IPS DF 4.7 (cell line): ENCODE results near the gene IMPG2.
"Not testable (repeated sequence)": the region's sequence is repeated elsewhere in the genome, so short reads cannot be mapped to it uniquely, and the experiment has no call there.

Experiments
- DNase-seq: peaks from one replicate; pipeline ENCODE4 v3.0.0-alpha.2; 2013; ENCODE audit warnings: low spot score; ENCODE audit errors: extremely low read depth

IMPG2 gene

DNA sequence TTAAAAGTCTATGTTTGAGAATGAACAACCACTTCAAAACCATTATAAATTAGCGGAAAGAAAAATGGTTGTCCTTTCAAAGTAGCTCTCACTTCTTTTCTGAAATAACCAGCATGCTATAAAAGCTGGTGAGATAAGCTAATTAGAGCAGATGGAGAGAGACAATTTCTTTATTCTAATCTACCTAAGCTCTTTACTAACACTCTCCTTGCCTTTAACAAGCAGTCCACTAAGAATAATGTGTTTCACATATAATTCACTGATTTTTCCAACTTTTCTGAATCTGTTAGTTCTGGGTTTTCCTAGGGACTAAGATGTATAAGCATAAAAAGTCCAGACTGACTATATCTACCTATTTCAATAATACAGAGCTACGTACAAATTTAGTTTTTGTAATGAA is at the start of gene IMPG2:
IMPG2 (minus strand) TSS at position 101 of the 400 bp plus-strand sequence. CDS start 203 bp downstream, outside the sequence.
- no peak for DNase-seq

DNA sequence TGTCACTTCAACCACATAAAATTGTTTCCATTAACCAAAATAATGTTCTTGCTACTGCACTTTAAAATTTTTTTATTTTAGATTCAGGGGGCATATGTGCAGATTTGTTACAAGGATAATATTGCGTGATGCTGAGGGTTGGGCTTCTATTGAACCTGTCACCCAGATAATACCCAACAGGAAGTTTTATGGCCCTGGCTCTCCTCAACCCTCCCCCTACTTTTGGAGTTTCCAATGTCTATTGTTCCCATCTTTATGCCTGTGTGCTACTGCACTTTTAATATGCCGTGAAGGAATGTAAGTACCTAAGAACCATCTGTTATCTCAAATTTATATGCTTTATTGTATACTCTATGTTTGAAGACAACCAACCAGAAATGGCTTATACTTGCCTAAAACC is 42.0 kb upstream of the IMPG2 start:
- no peak for DNase-seq

DNA sequence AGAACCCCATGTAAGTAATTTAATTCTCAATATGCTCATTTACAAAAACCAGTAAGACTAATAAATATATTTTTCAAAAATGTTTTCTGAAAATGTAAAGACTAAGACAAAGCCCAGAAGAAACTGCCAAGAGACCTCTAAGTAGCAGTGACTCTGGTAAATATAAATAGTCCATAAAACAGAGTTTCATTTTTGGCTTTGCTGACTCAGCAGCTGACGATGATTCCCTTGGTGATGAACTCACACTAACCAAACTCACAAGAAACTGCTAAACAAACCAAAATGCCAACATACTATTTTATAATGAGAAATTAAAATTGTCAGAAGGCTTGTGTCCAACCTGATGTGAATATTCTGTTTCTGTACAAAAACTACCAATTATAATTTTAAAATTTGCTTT is 31.5 kb upstream of the IMPG2 start:
- DNase-seq, result no peak

DNA sequence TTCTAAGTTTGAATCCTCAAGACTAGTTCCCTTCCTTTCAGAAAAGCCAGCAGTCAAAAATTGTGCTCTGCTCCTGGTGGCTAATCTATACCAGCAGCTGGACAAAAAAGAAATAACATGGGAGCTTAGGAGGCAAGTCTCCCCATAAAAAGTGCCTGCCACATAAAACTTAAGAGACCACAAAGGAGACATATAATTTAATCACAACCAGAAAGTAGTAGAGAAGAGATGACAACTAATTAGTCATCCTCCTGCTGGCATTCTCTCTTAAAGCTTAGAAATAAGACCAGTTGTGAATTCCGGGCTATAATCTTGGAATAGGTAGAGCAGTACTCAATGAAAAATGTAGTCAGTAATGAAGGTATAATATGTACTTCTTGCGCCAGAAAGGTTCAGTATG is 20.2 kb upstream of the IMPG2 start:
- no peak for DNase-seq

DNA sequence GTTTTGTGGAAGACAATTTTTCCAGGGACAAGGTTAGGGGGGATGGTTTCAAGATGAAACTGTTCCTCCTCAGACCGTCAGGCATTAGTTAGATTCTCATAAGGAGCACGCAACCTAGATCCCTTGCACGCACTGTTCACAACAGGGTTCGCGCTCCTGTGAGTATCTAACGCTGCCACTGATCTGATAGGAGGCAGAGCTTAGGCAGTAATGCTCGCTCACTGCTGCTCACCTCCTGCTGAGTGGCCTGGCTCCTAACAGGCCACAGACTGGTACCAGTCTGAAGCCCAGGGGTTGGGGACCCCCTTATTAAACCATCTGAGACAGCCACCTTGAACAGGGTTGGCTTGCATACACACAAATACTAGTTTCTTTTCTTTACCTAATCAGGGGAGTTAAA is 13.5 kb upstream of the IMPG2 start:
- no peak for DNase-seq

DNA sequence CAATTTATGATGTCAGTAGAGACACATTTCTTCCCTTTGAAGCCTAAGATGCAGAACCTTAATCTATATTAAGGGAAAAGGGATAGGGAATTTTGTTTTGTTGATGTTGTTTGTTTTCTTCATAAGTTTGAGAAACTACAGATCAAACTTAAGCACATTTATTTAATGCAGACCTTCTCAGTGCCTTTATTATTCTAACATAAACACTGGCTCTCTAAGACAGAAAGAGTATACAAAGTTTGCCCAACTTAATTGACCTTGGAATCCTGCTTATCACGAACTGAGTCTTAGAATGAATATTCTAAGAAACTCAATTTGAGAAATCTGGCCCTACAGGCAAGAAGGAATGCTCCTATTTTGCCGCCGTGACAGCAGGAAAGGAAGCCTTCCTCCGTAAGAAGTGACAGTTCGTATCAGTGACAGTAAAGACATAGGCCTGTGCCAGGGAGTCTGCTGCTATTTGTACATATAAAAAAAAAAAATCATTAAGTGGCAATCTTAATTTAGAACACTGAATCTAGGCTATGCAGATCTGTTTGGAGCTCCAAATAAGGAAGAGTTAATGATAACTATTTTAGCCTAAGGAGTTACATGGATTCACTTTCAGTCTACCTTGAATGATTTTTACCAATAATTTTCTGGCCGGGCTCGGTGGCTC is 8.8 kb upstream of the IMPG2 start:
- no peak for DNase-seq

DNA sequence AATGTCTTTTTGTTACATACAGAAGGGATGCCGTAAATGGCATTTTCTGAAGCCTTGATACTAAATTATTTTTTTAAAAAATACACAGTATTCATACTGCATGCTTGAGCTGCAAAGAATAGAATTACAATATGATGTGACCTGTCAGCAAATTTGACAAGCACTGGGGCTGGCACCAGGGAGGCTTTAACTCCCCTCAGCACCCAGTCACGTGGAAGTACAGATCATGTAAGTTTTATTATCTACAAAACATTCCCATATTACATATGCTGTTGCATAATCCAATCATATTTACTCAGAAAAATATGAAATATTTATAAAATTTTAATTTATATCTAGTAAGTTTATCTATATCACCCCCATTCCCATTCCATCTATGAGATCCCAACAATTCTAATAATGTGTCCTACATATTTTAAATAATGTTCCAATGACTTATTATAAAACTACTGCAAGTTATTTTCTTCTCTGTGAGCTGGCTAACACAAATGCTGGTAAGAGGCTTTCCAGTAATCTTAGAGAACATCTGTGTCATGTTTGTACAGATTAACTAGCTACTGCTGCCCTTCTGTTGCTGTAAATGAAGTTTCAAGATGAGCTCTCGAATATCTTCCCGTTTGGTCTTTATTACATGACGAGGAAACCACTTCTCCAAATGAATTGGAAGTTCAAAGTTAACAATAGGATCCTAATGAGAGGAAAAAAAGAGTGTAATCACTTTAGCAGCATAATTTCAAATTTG is 5.2 kb upstream of the IMPG2 start:
- no peak for DNase-seq

DNA sequence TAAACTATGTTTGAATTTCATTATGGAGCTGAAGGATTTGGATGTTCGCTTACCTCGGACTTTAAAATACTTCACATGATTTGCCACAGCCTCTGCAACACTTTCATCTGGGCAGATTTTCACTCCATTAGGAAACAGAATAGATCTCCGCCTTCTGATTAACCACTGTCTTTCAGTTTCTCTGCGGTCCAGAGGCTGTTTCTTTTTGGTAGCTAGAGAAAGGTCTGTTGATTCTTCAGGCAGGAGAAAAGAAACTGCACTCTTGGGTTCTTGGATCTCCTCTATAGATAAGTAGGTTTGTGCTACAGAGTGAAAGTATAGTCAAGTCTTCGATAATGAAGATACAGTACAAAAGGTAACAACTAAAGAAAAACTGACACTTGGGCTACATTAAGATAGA is 844 bp downstream of the IMPG2 start:
- no peak for DNase-seq

DNA sequence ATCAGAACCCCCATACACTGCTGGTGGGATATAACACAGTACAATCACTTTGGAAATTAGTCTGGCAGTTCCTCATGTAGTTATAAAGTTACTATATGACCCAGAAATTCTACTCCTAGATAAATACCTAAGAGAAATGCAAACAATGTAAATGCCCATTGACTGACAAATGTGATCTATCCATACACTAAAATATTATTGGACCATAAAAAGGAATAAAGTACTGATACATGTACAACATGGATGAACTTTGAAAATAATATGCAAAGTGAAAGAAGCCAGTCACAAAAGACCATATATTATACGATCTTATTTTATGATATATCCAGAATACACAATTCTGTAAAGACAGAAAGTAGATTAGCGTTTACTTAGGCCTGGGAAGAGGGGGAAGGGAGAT is 7.8 kb downstream of the IMPG2 start:
- no peak for DNase-seq

DNA sequence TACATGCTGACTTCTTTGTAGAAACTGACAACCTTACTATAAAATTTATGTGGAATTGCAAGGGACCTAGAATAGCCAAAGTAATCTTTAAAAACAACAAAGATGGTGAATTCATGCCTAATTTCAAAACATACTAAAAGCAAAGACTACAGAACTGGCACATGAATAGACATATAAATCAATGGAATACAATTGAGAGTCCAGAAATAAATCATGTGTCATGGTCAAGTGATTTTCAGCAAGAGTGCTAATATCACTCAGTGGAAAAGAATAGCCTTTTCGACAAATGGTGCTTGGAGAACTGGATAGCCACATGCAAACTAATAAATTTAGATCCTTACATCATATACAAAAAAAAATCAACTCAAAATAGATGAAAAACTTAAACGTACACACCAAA is 8.7 kb downstream of the IMPG2 start:
- no peak for DNase-seq

DNA sequence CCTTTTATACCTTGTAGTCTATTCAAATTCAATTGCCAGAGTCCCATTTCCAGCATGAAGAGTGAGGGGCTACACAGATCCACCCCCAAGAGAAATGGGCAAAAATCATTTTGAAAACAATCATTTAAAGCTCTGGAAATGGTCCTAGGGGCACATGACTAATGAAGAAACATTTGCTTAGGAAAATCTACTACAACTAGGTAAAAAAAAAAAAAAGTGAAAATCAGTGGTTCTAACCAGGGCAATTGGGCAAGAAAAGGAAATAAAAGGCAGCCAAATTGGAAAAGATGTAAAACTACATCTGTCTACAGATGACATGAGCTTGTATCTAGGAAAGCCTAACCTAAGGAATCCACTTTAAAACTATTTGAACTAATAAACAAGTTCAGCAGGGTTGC is 9.4 kb downstream of the IMPG2 start:
- no peak for DNase-seq

DNA sequence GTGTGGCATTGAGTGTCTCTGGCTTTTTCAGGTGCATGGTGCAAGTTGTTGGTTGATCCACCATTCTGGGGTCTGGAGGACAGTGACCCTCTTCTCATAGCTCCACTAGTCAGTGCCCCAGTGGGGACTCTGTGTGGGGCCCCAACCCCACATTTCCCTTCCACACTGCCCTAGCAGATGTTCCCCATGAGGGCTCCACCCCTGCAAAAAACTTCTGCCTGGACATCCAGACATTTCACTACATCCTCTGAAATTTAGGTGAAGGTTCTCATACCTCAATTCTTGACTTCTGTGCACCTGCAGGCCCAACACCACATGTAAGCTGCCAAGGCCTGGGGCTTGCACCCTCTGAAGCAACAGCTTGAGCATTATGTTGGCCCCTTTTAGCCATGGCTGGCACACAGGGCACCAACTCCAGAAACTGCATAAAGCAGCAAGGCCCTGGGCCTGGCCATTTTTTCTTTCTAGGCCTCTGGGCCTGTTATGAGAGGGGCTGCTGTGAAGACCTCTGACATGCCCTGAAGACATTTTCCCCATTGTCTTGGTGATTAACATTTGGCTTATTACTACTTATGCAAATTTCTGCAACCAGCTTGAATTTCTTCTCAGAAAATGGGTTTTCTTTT is 12.1 kb downstream of the IMPG2 start:
- not testable (repeated sequence) for DNase-seq

DNA sequence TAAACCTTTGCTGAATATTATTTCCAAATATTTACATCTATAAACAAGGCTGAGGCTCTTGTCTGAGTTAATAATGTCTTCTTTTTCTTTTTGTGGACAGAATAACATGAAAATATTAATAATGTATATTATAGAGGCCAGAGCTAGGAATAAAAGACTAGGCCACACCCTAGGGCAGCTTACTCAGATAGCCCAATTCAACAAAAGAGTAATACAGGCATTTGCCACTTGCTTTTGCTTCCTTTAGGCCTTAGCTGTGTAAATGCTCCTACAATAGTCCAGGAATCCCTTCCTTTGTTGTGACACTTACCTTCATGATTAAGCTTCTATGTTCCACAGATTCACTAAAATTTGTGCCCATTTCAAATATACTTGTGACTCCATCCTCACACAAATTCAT is 16.5 kb downstream of the IMPG2 start:
- no peak for DNase-seq

DNA sequence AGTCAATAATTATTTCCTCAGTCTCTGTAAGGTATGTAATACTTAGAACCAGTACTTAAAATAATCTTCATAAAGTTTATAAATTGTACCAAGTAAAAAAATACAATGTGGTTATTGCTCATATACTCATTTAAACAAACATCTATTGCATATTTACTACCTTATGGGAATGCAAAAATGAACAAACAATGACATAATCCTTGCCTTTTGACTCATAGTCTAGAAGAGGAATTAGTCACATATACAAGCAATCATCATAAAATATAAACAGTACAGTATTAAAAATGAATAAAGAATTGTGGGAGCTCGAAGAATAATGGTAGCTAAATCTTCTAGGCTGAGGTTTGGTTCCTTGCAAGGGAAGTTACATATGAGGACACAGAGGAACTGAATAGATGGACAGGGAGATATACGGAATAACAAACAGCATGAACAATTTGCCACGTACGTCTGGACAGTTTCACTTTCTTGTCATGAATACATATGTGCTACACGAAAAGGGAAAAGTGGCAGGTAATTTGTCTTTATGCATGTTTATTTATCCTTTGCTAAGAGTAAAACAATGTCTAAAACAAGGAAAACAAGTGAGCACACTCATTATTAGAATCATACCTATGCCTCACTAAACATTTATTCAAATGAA is 17.2 kb downstream of the IMPG2 start:
- DNase-seq, result no peak

DNA sequence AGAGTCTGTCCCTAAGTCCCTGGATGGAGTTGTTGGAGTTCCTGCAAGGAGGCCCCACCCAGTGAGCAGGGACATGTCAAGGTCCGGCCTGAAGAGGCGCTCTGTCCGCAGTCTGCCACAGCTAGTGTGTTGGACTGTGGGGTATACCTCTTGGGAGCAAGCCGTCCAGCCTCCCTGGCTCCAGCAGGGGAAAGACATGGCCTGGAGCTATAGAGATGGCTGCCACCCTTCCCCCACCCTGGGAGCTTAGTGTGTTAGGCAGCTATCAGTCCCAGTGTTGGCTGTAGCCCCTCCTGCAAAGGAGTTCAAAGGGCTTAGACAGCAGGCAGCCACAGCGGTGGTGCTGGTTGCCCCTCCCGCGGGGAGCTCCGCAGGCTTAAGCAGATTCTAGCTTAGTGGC is 20.3 kb downstream of the IMPG2 start:
- no peak for DNase-seq

DNA sequence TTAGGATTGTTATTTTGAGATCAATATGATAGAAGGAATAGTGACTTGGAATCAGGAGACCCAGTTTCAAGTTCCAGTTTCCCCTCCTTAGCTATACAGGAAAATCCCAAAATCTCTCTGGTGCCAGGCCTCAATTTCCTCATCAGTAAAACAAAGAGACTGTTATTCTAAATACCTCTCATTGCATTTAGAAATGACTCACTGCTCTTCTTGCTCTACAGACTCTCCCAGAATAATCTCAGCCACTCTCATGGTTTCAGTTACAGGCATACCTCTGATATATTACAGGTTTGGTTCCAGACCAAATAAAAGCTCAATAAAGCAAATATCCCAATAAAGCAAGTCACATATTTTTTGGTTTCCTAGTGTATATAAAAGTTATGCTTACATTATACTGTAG is 28.3 kb downstream of the IMPG2 start:
- no peak for DNase-seq

DNA sequence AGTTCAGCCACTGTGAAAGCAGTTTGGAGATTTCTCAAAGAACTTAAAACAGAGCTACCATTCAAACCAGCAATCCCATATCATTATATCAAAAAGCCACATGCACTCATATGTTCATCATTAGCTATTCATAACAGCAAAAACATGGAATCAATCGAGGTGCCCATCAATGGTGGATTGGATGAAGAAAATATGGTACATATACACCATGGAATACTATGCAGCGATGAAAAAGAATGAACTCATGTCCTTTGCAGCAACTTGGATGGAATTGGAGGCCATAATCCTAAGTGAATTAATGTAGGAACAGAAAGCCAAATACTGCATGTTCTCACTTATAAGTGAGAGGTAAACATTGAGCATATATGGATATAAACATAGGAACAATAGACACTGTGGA is 32.1 kb downstream of the IMPG2 start:
- DNase-seq, result no peak

DNA sequence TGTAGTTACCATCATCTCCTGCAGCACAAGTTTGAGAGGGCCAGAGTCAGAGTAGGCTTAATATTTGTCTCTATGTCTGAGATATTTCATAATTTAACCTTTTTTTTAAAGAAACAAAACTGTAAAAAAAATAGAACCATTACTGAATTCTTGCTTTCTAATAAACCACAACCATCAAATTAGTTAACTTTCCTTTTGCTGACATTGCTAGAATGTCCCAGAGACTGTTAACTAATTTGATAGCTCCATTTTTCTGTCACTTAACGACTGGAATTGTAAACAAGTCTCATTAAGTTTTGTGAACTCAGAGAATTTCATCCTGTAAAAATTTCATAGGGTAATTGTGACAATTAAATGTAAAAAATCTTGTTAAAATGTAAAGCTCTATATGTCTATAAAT is 35.6 kb downstream of the IMPG2 start:
- DNase-seq, result no peak

DNA sequence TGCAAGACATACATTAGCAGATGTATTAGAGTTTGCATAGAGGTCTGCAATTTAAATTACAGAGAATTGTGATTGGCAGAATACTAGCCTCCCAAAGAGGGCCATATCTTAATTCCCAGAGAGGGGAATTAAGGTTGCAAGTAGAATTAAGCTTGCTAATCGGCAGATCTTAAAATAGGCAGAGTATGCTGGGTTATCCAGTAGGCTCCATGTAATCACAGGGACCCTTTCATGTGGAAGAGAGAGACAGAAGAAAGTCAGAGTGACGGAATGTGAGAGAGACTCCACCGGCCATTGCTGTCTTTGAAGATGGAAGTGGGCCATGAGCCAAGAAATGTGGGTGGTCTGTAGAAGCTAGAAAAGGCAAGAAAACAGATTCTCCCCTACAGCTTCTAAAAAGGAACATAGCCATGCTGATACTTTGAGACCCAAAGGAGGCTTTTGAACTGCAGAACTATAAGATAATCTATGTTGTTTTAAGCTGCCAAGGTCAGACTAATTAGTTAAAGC is 38.8 kb downstream of the IMPG2 start:
- no peak for DNase-seq

DNA sequence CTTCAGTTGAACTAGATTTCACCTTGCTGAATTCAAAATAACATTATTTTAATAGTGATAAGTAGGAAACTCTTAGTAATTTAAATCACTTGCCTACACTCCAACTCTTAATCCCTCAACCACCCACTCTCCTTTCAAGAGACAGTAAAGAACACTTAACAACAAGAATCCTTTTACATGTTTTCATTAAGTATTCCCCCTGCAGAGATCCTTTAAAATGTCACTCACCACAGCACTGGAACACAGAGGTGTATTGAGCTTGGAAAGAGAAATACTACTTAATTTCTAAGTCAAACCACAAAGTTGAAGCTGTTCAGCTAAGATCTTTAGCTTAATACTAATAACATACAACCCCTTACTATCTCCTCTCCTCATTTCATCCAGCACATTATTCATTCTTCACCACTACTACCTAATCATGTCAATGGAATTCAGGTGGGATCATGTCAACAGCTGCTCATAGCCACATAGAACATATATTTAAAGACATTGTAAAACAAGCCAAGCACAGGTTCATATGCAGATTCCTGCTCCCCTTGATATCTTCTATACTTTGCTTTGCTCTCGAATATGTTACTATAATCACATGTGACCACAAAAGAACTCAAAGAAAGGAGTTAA is 40.5 kb downstream of the IMPG2 start:
- DNase-seq, result no peak

DNA sequence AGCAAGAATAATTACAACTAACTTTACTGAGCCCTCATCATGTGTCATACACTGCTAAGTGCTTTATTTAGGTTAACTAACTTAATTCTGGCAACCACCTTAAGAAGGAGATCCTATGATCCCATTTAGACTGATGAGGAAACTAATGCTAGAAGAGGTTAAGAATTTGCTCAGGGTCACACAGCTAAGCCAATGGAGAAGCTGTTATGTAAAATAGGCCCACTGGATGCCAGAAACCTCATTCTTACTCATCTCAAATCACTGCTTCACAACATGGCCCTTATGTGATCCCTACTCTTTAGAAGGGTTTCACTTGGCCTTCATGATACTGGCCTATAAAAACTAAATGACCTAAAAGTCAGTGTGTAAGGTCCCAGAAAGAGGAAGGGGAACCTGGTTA is 41.2 kb downstream of the IMPG2 start:
- DNase-seq, result no peak

DNA sequence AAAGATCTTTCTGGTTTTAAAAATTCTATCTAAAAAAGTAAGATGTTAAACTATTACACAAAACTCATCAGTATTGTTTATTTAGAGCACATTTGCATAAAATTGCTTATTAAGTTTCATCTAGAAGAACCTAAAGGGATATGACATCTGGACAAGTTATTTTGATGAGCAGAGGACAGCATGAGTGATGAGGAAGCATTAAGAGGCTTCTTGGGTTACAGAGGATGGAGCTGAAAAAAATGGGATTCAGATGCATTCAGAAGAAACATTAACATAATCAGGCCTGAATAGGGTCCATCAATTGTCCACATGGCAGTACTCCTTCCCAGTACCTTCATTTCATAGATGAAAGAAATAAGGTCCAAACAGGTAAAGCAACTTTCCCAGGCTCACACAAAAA is 41.6 kb downstream of the IMPG2 start:
- no peak for DNase-seq
